Thyroid gland (tissue), 4 donors: ENCODE results near the gene AGR3.

Source experiments
- POLR2A ChIP-seq, 2 donors: fragments of 450-650 bp; IDR thresholded peaks; one replicate each; pipeline ENCODE4 v1.6.1; 2017; ENCODE audit warnings: antibody characterized with exemption in 2 of 2, mild to moderate bottlenecking in 2 of 2, moderate library complexity in 1 of 2
- TF ChIP-seq, protein P1 (sequence below), 6 experiments: fragments of 200-600 bp in 3 of 6; fragments of 450-650 bp in 3 of 6; sonication (generic) in 3 of 6; IDR thresholded peaks; one replicate each; pipeline ENCODE4 v1.5.1; 2016 to 2019; ENCODE audit warnings: antibody characterized with exemption in 6 of 6, mild to moderate bottlenecking in 2 of 6, inconsistent platforms in 1 of 6, moderate library complexity in 1 of 6

DNA sequence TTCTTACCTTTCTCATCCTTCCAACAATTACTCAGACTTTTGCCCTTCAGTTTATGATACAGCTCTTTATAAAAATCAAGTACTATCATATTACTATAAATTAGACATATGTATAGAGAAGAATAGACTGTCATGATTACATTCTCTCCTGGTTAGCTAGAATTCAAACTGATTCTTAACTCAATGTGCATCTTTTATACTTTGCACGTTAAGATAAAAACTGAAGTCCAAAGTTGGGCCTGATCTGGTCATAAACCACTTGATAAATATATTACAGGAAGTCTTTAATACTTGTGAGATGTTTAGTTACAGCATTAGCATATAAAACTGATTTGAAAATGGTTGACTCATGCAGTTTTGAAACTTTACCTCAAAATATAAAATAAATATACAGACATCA, 2.6 kb downstream of the AGR3 start:
- TF ChIP-seq, protein P1, sequence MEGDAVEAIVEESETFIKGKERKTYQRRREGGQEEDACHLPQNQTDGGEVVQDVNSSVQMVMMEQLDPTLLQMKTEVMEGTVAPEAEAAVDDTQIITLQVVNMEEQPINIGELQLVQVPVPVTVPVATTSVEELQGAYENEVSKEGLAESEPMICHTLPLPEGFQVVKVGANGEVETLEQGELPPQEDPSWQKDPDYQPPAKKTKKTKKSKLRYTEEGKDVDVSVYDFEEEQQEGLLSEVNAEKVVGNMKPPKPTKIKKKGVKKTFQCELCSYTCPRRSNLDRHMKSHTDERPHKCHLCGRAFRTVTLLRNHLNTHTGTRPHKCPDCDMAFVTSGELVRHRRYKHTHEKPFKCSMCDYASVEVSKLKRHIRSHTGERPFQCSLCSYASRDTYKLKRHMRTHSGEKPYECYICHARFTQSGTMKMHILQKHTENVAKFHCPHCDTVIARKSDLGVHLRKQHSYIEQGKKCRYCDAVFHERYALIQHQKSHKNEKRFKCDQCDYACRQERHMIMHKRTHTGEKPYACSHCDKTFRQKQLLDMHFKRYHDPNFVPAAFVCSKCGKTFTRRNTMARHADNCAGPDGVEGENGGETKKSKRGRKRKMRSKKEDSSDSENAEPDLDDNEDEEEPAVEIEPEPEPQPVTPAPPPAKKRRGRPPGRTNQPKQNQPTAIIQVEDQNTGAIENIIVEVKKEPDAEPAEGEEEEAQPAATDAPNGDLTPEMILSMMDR (IDR thresholded peaks at IDR 0.05): no peak
- TF ChIP-seq POLR2A (IDR thresholded peaks at IDR 0.05): no peak
